Iris pigment epithelial cell (primary cell): ENCODE measurements around the gene MBP.

ENCODE experiments used
- DNase-seq: peaks from one replicate; pipeline ENCODE4 v3.0.0-alpha.2; 2011; ENCODE audit warnings: low read depth

MBP gene

DNA sequence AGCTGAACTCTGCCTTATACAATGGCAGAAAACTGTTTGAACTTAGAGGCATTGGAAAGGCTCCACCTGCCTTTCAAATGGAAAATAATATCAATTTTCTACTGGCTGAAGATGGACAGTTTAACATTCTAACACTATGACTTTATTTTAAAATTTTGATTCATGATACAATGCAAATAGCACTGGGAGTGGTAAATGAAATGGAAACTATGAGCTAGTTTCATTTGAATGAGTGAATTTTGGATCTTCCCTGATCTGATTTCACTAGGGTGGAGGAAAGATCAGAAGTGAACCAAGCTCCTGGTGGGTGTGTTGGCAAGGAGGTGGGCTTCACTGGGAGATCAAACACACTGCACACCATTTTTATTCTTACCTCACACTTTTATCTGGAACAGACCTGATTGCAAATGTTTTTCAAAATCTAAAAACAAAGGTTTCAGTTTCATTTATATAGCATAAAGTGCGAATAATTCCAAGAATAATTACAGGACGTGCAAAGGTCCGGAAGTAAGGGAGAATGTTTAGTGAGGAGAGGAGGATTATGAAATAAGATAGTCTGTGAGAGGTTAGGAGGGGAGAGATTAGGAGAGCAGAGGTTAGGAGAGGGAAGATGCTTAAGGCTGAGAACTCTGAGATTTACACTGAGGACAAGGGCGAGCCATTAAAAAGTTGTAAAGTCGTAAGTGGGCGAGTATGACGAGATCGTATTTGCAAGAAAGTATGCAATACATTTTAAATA lies 18.6 kb upstream of the MBP start:
- DNase-seq = no peak

DNA sequence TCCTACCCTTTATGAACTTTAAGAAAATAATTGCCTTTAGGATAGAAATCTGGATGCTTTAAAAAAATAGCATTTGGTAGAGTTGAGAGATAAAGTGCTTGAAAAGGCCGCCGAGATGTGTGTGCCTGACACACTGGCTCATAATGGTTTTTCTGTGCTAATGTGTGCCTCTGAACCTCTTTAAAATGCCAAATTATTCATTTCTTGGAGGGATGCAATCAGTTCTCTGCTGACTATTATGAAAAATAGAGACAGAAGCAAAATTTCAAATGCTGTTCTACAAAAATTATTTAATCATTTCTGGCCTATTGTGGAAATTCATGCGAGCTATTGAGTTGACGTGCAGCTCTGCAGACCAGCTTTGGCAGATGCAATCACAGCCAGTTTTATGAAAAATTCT lies 18.0 kb upstream of the MBP start:
- no peak for DNase-seq

DNA sequence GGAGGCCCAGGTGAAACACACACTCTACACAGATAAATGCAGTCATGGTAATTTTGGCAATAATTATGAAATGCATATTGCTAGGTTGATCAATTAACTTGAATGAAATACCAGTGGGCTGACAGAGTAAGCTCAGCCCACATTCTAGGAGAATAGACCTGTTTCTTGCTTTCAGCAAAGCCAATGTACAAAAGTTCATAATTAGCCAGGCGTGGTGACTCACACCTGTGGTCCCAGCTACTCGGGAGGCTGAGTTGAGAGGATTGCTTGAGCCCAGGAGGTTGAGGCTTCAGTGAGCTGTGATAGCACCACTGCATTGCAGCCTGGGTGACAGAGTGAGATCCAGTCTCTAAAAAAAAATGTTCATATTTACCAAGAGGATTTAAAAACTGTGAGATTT lies 15.7 kb upstream of the MBP start:
- no peak for DNase-seq

DNA sequence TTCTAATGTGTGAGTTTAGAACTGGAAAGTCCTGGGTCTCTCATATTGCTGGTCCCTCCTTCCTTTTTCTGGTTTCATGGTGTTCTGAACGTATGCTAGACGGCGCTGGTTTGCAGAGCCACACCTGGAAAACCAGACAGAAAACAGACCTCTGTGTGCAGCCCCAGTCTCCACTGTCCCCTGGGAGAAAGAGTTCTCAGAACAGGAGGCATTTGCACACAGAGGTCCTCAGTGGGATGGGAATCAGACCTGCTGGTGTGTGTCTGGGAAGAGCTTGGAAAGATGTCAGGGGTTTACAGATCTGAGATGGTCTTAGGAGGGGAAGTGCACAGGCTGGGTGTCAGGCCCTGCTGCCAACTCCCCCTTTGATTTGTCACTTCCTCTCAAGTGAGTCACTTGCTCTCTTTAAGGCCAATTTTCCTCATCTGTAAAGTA lies 14.9 kb upstream of the MBP start:
- DNase-seq = peak; percentile 37

DNA sequence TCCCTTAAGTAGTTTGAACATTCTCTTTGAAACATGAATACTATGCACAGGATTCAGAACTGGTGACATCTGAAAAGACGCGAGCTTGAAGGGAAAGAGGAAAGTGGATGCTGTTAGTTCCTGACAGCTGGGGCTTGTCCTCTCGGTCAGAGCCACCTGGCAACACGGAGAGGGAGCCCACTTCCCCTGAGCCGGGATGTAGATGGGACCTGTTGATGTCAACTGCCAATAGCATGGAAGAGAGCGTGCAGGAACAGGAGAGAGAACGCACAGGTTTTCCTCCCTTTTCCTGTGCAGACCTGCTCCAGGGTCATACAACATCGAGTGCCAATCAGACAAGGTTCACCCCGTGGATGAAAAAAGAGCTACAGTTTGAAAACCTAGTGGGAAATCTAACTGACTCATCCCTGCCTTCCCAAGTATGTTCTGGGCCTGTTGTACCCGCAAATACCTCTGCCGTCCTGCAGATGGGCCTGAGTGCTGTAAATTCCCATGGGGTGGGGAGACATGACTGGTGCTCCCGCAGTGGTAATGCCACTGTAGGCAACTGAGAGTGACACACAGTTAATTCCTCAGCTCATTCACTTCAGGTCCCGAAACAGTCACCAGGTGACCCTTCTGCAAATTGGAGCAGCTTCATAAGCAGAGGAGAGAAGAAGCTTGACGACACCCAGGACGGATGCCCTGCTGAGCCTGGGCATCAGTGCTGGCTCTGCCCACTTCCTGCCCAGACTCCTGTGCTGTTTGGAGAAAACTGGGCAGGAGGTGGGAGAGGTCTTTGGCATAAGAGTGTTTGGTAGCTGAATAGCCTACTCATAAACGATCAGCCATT lies 13.9 kb upstream of the MBP start:
- DNase-seq = no peak

DNA sequence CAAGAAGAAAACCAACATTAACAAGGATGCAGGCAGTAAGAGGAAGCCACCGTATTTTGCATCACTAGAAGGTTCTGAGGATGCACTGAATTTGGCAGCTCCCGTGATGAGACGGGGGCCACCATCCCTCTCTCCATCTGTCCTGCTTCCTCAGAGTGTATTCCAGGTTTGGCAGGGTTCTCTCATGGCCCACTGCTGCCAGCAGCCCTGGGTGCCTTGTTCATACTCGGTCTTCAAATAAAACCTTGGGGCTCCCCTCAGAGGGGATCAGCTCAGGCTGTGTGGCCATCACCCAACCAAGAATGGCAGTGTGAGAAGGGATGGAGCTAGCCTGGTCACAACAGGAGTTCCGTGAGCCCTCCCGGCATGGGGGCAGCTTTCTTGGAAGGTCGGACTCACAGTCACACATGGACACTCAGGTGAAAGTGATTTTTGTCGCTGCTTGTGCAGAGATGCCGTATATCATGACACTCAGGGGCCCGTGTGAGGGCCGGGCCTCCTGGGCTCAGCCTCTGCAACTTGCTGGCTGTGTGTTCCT lies 12.8 kb upstream of the MBP start:
- no peak for DNase-seq

DNA sequence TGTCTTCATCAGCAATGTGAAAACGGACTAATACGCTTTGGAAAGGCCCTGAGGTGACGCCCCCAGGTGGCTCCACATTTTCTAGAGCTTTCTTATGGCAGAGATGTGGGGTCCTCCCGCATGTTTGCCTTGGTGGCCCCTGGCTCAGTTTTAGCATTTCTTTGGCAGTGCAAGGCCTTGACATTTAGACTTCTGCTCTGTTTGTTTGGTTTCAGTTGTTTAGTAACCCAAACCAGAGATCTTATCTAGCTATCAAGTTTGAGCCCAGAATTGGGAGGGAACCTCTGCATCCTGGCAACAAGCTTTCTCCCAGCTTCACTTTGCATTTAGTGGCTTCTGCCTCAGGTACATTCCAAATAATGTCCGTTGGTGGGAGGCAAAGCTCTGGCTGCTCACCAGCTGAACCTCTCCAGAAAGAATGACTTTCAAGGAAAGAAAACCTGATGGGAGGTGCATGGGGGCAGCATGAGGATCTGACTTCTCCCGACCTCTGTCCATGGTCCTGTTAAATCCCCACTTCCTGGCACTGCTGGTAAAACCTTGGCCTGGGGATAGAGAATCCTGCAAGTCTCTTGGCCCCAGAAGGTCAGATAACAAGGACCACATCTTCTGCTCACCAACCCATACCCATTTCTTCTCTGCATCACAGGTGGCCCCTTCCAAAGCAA lies 12.0 kb upstream of the MBP start:
- DNase-seq = no peak

DNA sequence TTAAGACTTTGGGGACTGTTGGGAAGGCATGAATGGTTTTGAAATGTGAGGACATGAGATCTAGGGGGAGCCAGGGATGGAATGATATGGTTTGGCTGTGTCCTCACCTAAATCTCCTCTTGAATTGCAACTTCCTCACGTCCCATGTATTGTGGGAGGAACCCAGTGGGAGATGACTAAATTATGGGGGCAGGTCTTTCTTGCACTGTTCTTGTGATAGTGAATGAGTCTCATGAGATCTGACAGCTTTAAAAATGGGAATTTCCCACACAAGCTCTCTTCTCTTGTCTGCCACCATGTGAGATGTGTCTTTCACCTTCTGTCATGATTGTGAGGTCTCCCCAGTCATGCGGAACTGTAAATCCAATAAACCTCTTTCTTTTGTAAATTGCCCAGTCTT lies 11.5 kb upstream of the MBP start:
- DNase-seq = no peak

DNA sequence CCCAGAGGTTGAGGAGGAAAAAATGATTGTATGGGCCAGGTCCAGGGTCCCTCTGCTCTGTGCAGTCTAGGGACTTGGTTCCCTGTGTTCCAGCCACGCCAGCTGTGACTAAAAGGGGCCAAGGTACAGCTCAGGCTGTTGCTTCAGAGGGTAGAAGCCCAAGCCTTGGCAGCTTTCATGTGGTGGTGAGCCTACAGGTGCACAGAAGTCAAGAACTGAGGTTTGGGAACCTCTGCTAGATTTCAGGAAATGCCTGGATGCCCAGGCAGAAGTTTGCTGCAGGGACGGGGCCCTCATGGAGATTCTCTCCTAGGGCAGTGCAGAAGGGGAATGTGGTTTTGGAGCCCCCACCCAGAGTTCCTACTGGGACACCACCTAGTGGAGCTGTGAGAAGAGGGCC lies 10.6 kb upstream of the MBP start:
- DNase-seq = no peak

DNA sequence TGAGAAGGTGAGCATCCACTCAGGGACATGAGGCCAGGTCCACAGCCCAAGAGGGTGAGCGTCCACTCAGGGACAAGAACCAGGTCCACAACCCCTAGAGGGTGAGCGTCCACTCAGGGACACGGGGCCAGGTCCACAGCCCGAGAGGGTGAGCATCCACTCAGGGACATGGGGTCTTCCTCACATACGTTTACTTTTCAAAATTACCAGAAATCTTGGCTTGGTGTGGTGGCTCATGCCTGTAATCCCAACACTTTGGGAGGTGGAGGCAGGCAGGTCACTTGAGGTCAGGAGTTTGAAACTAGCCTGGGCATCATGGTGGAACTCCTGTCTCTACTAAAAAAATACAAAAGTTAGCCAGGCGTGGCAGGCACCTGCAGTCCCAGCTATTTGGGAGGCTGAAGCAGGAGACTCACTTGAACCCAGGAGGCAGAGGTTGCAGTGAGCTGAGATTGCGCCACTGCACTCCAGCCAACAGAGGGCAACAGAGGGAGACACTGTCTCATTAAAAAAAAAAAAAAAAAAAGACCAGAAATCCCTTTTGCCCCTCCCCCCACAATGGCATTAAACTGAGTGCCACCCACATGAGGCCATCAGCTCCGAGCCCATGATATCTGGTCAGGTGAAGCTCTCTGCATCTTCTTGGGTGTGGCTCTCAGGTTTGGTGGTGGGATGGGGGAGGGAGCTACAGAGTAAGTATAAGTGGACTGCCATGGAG lies 9.0 kb upstream of the MBP start:
- no peak for DNase-seq

DNA sequence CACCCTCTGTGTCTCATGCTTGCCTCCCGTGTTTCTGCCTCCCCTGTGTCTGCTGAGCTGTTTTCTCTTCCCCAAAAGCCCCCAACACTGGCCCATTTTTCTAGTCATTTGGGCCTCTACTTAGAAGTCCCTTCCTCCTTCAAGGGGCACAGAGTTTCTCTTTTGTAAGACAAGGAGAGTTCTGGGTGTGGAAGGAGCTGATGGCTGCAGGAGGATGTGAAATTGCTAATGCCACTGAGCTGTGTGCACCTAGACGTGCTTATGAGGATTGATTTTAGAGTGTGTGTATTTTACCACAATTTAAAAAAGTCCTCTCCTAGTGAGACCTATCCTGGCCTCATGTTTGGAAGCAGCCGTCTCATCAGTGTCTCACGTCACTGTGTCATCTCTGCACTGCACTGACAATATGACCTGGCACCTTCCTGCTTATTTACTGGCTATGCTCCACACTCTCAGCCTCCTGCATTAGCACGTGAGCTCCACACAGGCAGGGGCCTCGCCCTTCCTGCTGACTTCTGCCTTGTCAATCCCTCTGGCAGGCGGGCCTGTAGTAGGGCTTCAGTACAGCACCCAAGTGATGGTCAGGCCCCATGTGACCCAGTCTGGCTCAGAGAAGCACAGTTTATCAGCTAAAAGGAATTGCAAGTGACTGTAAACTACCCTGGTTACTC lies 8.0 kb upstream of the MBP start:
- no peak for DNase-seq

DNA sequence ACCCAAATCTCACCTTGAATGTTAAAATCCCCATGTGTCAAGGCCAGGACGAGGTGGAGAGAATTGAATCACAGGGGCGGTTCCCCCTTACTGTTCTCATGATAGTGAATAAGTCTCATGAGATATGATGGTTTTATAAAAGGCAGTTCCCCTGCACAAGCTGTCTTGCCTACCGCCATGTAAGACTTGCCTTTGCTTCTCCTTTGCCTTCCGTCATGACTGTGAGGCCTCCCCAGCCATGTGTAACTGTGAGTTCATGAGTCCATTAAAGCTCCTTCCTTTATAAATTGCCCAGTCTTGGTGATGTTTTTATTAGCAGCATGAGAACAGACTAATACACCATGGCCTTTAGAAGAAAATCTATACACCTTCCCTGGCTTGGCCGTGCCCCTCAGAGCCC lies 7.4 kb upstream of the MBP start:
- DNase-seq = no peak

DNA sequence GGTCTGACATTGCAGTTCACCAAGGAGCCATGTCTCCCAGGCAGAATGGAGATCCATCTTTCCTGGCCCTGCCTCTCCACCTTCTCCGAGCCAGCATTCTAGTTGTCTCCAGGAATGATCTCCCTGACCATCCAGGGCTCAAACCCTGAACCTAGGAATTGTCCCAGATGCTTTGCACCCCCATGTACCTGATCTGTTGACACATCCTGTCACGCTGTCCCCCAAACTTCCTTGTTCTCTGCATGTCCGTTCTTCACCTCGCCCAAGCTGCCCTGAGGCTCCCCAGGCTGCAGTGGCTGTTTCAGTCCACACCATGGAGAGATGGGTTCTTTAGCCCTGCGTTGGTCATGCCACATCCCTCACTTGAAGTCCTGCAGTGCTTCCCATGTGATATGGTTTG lies 7.0 kb upstream of the MBP start:
- no peak for DNase-seq

DNA sequence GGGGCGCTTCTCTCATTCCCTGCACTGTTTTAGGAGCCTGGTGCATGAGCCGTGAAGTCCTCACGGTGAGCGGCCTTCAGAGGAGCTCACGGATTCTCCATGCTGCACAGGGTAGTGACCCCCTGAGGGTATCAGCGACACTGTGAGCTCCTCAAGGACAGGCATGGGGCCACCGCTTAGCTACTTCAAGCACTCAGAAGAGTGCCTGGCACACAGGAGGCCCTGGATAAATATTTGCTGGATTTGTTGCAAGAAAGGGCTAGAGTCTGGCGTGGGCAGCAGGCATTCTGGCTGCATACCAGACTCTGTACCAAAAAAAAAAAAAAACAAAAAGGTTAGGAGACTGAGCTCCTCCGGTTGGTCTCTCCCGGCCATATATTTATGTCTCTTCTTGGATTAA lies 5.7 kb upstream of the MBP start:
- no peak for DNase-seq

DNA sequence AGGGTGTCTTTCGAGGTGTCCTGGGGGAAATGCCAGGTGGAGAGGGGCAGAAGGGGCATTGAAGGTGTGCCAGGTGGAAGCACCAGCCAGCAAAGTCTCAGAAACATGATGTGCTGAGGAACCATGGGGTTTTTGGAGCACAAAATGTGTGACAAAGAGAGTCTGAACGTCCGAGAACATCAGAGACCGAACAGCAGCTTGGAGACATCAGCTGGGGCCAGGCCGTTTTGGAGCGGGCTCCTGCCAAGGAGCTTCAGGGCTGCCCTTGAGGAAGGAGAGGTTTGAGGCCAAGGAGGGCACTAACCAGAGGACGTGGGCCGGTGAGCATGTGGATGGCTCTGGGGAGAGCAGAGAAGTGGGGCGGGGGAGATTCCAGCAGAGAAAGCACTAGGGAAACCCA lies 5.3 kb upstream of the MBP start:
- DNase-seq = no peak

DNA sequence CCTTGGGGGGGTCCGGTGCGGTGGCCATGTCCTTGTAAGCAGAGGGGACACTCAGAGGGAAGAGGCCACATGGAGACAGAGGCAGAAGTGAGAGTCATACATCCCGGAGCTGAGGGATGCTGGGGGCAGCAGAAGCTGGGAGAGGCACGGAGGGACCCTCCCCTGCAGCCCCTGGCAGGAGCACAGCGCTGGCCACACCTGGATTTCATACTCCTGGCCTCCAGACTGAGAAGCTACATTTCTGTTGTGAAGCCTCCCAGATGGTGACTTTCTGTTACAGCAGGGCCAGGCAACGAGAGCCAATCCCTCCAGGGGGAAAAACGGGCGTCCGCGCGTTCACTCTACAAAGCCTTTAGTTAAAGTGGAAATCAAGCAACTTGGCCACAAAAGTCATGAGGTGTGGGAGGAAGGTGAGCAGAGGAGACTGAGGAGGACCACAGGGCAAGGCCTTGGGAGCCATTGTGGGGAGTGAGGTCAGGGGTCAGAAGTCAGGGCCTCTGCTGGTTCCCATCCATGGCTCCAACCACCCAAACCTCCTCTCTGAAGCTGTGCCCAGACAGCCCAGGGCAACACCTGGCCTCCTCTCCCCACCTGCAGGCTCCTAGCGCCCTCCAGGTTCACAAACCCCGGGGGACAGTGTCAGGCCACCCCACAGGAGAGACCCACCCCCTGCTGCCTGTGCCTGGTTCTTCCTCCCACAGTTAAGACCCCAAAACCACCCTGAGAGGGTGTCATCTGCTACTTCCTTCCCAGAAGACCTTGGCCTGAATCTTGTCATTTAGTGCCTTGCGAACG lies 4.5 kb upstream of the MBP start:
- DNase-seq = no peak

DNA sequence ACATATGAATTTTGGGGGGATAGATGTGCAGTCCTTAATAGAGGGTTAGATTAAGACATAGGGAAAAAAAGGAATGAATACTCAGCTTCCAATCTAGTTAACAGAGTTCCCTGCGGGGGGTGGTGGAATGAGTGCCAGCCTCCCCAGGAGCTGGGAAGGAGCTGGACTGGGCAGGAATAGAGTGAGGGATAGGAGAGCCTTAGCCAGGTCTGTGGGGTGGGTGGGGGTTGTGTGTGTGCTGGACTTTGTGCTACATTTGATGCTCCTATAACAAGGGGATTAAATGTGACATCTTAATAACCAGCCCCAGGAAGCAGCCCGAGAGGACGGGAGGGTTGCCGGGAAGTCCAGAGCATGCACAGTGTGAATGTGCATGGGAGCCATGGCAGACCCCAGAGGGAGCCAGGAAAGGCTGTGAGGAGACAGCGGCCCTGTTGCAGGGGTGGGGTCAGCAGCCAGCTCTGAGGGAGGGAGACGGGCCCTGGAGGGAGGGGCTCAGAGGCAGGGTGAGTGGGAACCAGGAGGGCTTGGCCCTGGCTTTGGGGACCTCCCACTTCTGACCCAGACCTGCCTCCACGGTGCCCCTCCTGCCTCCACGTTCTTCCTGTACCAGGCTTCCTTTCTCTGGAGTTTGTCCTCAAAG lies 3.6 kb upstream of the MBP start:
- DNase-seq = no peak

DNA sequence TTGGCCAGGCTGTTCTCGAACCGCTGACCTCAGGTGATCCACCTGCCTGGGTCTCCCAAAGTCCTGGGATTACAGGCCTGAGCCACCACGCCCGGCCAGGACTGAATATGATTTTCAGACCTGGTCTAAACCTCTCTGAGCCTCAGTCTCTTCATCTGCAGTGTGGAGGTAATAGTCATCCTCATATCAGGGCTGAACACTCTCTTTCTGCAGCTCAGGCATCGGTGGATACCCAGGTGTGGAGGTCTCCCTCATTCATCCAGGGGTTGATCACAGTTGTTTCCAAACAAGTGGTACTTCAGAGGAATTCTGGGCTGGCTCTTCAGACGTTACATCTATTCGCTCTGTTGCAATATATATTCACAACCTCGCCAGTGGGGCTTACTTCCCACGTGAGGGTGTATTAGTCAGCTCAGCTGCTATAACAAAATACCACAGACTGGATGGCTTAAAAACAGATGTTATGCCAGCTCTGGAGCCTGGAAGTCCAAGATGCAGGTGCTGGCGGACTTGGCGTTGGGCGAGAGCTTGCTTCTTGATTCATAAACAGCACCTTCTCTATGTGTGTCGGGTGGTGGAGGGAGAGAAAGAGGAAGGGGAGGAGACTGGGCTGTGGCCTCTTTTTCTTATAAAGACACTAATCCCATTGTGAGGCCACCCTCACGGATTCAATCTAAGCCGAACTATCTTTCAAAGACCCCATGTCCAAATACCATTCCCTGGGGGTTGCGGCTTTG lies 2.9 kb upstream of the MBP start:
- DNase-seq = no peak

DNA sequence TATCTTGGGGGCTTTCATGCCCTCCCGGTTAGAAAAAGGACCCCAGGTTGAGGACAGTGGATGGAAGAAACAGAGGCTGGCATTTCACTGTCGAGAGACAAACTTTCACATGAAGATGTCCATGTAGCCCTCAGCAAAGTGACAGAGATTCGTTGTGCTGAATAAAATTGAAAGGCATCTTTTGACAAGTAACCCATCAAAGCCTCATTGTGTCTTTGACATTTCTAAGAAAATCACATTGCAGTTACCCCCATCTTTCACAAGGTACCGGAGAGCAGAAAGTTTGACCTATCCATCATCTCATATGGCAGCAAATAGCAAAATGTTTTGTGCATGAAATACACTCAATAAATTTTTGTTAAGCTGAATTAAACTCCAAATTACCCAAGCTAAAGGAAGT lies 2.0 kb upstream of the MBP start:
- no peak for DNase-seq
